ENCODE data around the gene OR6V1.
"Not testable (repeated sequence)": the region's sequence is repeated elsewhere in the genome, so short reads cannot be mapped to it uniquely, and the experiment has no call there.

OR6V1 gene

DNA sequence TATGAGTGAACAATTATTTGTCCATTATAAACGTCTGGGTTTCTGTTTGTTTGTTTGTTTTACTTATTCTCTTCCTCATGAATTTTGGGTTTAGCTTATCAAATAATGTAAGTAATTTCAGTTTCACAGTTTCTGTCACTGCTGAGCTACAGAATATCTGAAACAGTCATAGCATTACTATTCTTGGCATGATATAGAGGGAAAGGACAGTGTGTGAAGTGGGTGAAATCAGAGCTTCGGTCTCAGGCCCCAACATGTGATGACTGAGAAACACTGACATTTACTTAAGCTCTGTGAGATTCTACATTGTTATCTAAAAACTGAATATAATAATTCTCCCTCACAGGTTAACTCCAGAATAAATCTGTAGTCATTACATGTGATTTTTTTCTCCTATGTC lies 8.8 kb upstream of the OR6V1 start:
- DNase-seq (ENCODE audit: low read depth): no peak

DNA sequence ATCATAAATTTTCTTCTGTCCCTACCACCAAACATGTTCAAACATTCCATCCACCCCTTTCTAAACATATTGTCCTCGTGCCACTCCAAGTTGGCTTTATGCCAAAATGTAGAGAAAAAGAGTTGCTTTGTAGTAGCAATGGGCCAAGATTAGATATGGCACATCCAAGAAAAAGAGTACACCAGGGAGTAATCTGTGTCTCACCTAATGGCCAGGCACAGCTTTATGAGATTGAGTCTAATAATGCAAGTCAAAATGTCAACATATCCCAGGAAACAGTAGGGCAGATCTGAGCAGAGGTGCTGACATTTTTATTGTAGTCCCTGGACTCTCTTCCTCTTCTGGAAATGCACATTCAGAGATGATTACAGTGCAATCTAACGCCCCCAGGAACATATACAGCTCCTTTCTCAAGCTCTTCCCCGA lies 5.7 kb upstream of the OR6V1 start:
- DNase-seq (ENCODE audit: low read depth): no peak

DNA sequence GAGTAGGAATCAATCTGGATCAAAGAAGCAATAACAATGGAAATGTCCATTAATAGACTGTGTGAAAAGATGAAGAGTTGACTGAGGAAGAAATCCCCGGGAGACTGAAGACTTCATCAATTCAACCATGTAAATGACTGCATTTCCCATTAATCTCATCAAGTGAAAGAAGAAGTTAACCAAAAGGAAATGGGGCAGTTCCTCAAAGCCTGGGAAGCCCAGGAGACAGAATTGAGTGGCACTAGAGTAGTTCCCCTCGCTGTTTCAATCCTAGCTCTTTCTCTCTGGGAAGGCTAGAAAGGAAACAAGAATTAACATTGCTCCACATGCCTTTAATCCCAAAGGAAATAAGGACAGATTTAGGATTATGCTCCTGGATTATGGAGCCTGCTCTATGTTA lies 4.8 kb upstream of the OR6V1 start:
- no peak for DNase-seq (ENCODE audit: low read depth)

DNA sequence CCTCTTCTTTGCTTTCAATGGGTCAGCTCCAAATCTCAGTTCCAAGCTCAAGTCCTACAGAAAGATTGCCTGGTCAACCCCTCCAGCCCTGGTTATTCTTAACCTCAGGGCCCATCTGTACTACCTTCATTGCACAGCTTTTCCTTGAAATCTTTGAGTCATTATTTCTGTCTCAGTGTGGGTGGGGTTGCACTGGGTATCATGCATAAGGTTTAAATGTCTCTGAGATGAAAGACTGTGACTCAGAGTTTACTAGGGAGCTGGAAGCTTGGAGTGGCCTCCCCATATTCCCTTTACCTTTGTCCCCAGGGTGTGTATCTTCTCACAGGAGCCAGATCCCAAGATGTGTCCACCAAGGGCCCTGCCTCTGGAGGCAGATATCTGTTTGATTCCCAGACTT lies 3.3 kb upstream of the OR6V1 start:
- no peak for DNase-seq (ENCODE audit: low read depth)

DNA sequence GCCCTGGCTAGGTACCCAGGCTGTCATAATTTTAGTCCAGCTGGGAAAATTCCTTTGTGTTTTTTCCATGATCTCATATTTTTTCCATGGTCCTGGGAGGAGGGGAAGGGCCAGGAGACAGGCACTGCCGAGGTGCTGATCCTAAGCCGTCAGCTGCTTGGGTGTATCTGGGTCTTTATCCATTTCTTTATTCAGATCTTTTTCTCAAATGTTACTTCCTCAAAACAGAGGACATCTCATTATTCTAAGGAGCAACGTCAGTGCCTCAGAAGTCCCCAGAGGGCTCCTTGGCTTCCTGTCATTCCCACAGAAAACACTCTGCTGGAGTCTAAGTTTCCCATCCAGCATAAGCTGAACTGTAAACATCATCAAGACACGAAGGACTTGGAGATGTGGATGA lies 2.8 kb upstream of the OR6V1 start:
- no peak for DNase-seq (ENCODE audit: low read depth)

DNA sequence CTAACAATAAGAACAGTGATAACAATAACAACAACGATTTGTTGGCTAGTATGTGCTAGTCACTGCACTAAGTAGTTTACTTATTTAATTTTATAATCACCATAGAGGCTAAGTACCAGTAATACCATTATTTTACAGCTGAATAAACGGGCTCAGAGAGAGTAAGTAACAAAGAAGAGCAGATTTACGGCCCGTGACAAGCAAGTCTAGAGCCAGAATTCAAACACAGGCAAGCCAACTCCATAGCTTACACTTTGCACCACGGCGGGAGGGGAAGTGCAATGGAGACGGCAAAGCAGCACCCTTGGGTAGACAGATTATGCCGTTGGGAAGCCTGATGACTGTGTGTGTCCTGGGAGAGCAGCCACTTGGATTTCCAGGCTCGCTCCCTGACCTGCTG lies 1.2 kb upstream of the OR6V1 start:
- DNase-seq (ENCODE audit: low read depth): no peak

DNA sequence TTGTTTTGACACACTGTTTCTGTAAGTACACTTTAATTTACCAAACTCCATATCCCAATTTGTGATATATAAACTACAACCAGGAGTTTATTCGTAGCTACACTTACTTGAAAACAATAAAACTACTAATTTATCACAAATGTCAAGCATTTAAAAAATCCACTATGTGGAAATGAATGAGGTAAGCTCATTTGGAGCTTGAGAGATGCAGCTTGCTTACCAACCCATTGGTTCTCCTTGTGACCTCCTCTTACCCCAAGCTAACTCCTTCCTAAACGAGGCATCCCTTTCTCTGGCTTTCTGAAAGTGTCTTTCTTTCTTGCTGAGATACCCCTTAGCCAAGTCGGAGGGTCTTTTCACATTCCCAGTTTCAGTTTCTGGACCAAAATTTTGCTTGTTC lies 2.5 kb downstream of the OR6V1 start:
- DNase-seq (ENCODE audit: low read depth): no peak

DNA sequence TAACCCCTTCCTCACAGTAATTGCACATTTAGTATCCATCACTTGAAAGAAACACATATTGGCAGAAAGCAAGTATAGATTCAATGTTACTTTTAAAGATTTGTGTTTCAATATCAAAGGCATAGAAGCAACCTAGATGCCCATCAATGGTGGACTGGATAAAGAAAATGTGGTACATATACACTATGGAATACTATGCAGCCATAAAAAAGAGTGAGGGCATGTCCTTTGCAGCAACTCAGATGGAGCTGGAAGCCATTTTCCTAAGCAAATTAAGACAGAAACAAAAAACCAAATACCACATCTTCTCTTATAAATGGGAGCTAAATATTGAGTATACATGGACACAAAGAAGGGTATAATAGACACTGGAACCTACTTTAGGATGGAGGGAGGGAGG lies 3.6 kb downstream of the OR6V1 start:
- DNase-seq (ENCODE audit: low read depth): no peak

DNA sequence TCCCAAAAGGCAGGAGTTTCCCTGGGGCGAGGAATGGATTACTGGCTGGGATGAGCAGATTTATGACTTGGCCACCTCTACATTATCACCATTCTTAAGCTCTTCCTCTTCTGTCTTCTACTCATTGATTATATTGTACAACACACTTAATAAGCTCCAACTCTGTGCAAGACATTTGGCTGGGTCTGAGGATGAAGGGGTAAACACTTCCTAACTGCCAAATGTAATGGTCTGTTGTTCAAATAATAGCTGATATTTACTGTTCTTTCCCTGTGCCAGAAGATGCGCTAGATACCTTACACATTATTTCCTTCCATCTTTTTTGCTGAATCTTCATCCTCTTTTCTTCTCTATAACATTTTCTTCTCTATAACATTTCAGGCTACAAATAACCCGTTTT lies 11.6 kb downstream of the OR6V1 start:
- DNase-seq (ENCODE audit: low read depth): no peak

DNA sequence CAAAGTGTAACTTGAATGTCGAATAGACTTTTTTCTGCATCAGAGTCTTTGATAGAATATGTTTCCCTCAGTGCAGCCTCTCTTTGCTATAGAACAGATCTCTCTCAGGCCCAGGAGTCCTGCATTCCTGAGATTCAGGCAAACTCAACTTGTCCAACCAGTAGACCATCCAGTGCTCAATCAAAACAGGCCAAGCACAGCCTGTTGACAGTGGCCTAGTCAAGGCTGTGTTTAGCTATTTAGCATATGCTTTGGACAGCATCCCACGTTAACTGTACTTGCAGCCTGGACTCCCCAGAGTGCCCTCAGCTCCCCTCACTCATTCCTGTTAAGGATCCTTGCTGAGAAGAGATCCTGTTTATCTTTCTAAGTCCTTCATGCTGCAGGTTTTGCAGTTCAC lies 16.3 kb downstream of the OR6V1 start:
- no peak for DNase-seq (ENCODE audit: low read depth)

DNA sequence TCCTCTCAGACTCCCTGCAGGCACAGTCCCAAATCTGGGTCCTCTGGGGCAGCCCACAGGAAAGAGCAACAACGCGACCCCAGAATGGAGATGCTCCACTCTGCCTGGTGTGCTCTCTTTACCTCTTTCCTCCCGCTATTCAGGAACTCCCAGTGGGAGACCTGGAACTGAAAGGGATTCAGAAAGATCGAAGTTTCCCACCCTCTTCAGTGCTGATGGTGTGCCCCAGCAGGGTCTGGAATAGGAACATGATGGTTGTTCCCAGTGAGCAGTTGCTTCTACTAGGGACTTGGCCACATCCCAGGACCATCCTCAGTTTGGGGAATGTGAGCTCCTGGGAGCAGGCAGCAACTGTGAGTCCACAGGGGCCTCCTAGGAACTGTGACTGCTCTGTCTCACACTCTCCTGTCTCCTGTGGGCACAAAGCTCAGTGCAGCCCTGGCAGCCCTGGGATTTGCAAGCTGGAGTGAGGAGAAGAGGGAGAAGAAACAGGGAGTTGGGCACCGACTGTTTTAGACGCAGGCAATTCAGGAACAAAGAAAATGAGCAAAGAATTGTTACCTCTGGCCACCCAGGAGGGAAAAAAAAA lies 17.9 kb downstream of the OR6V1 start:
- DNase-seq (ENCODE audit: low read depth): no peak

DNA sequence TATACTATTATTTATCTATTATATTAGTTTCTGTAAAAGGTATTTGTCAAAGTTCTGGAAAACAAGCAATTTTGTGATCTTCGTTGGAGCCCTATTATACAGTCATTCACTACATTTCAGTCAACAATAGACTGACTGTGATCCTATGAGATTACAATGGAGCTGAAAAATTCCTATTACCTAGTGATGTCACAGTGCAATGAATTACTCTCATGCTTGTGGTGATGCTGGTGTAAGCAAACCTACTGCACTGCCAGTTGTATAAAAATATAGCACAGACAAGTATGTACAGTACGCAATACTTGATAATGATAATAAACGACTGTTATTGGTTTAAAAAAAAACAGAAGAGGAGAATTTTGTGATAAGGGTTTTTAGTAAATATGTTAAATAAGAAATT lies 21.4 kb downstream of the OR6V1 start:
- DNase-seq (ENCODE audit: low read depth): no peak

DNA sequence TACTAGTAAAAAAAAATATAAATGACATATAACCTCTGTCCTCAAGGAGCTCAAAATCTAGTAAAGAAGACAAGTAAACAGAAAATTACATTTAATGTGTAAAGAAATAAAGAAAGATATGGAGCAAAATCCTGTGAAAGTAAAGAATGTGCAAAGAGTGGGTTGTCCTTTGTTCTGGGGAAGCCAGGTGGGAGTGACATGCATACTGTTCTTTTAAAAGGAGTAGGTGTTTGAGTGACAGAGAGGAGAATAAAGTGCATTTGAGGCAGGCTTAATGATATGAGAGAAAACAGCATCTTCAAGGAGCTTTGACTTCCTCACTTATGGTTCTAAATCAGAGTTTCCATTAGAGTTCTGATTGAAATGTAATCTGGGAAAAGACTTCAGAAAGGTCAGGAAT lies 22.0 kb downstream of the OR6V1 start:
- no peak for DNase-seq (ENCODE audit: low read depth)

DNA sequence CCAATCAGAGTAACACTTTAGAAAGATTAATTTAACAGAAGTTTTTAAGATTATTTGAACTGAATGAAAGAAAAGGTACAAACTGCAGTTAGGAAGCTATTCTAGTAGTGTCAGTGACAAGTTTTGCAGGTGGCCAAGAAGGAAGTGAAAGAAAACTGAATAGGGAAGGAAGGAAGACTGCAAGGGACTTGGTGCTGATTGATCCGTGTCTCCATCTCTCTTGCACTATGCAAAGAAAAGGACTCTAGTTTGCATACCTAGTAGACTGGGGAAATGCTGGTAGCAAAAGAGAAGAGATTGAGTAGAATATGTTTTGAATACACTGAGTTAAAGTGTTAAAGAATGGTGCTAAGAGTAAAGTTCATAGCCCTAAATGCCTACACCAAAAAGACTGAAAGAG lies 33.0 kb downstream of the OR6V1 start:
- DNase-seq (ENCODE audit: low read depth): no peak

DNA sequence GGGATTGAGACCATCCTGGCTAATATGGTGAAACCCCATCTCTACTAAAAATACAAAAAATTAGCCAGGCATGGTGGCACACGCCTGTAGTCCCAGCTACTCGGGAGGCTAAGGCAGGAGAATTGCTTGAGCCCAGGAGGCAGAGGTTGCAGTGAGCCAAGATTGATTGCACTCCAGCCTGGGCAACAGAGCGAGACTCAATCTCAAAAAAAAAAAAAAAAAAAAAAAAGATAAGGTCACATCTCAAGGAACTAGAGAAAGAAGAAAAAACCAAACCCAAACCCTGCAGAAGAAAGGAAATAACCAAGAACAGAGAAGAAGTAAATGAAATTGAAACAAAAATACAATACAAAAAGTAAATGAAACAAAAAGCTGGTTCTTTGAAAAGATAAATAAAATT lies 33.5 kb downstream of the OR6V1 start:
- DNase-seq (ENCODE audit: low read depth): not testable (repeated sequence)

DNA sequence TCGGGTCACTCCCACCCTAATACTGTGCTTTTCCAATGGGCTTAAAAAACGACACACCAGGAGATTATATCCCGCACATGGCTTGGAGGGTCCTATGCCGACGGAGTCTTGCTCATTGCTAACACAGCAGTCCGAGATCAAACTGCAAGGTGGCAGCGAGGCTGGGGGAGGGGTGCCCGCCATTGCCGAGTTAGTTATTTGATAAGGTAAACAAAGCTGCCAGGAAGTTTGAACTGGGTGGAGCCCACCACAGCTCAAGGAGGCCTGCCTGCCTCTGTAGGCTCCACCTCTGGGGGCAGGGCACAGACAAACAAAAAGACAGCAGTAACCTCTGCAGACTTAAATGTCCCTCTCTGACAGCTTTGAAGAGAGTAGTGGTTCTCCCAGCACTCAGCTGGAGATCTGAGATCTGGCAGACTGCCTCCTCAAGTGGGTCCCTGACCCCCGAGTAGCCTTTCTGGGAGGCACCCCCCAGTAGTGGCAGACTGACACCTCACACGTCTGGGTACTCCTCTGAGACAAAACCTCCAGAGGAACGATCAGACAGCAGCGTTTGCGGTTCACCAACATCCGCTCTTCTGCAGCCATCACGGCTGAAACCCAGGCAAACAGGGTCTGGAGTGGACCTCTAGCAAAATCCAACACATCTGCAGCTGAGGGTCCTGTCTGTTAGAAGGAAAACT lies 36.5 kb downstream of the OR6V1 start:
- DNase-seq (ENCODE audit: low read depth): not testable (repeated sequence)

DNA sequence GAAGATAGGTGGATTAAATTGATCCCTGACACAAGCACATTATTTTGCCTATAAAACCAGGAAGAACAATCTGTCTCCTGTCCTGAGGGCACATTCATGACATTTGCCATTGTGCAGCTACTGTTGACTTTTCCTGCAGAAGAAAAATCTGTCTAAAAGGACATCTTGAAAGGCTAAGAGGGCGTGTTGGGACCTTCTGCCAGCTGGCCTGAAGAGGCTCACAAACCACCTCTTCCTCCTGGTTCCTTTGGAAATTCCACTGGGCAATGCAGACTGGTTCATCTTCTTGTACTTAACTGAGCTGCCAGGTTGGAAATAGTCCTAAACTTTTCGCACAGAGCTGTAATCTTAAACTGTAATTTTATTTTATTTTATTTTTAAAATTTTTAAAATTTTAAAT lies 44.0 kb downstream of the OR6V1 start:
- DNase-seq (ENCODE audit: low read depth): no peak

DNA sequence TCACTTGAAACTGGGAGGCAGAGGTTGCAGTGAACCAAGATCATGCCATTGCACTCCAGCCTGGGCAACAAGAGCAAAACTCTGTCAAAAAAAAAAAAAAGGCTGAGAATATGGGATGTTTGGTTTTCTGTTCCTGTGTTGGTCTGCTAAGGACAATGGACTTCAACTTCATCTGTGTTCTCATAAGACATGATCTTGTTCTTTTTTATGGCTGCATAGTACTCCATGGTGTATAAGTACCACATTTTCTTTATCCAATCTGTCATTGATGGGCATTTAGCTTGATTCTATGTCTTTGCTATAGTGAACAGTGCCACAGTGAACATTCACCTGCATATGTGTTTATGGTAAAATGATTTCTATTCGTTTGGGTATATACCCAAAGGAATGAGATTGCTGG lies 47.4 kb downstream of the OR6V1 start:
- DNase-seq (ENCODE audit: low read depth): not testable (repeated sequence)
